Right lobe of liver (tissue), 6 donors: ENCODE results near the gene SH3TC2. TPM values are rescaled to one million over a fixed set of nuclear protein-coding genes. Genes with fewer than 3 reads are reported as not detected.
"Not testable (repeated sequence)": the region's sequence is repeated elsewhere in the genome, so short reads cannot be mapped to it uniquely, and the experiment has no call there.

ENCODE experiments used
- ATAC-seq, 4 donors: fragments of 200-7000 bp; cut with Tn5 transposase; one replicate each; pipeline ENCODE4 v1.9.1; 2020; ENCODE audit warnings: mild to moderate bottlenecking in 4 of 4, moderate library complexity in 4 of 4
- DNase-seq, 3 donors: peaks; one replicate each; pipeline ENCODE4 v3.0.0-alpha.2; 2020
- H3K27ac ChIP-seq, 3 donors: fragments of 200-600 bp; one replicate each; pipeline ENCODE4 v1.8.0; 2022
- H3K27me3 ChIP-seq, 2 donors: fragments of 200-600 bp; one replicate each; pipeline ENCODE4 v1.8.0; 2022
- H3K36me3 ChIP-seq, 4 donors: fragments of 200-600 bp; sonication (generic) in 1 of 4; one replicate each; pipeline versions ENCODE4 v1.5.1 to v1.8.0; 2017 to 2022; ENCODE audit warnings: control low read depth in 1 of 4
- H3K4me1 ChIP-seq, 4 donors: fragments of 200-600 bp; sonication (generic) in 1 of 4; one replicate each; pipeline versions ENCODE4 v1.5.1 to v1.8.0; 2017 to 2022; ENCODE audit warnings: control low read depth in 1 of 4
- H3K4me3 ChIP-seq, 3 donors: fragments of 200-600 bp; one replicate each; pipeline ENCODE4 v1.8.0; 2022
- H3K9me3 ChIP-seq, 4 donors: fragments of 200-600 bp; sonication (generic) in 1 of 4; one replicate each; pipeline versions ENCODE4 v1.5.1 to v1.8.0; 2017 to 2022; ENCODE audit warnings: control low read depth in 1 of 4
- CTCF ChIP-seq, 4 donors: fragments of 200-600 bp in 3 of 4; fragments of 450-650 bp in 1 of 4; IDR thresholded peaks; one replicate each; pipeline versions ENCODE4 v1.5.1 to v1.8.0; 2016 to 2022; ENCODE audit warnings: antibody characterized with exemption in 4 of 4, mild to moderate bottlenecking in 2 of 4
- POLR2A ChIP-seq: fragments of 450-650 bp; IDR thresholded peaks from one replicate; pipeline ENCODE4 v1.6.1; 2017; ENCODE audit warnings: antibody characterized with exemption, mild to moderate bottlenecking
- WGBS: methylation state at CpG from one replicate; pipeline ENCODE4 v1.1.6; 2018; ENCODE audit warnings: low coverage, low lambda C conversion rate; ENCODE audit not compliant: insufficient coverage; ENCODE audit errors: missing lambda C conversion rate; 5-methylcytosine and 5-hydroxymethylcytosine counted together
- intact Hi-C, 2 donors: fragments of 100-400 bp; cut with DNase I; formaldehyde crosslinking; loops; one replicate each; pipeline versions ENCODE4 v1.11.2 to v1.14.1; 2022
- total RNA-seq, 6 experiments: library from RNA; depleted of rRNA in 2 of 6; stranded (reverse); fragments of >200 nt in 2 of 6; fragmentation: NEBNext Ultra II Directional in 3 of 6; extraction: Animal tissue kit (Norgen Biotek cat#: 25700) in 3 of 6; gene quantifications; one replicate each; pipeline versions ENCODE4 v1.1.0 to v1.2.4, GENCODE V29; 2016 to 2023
- donor health status: DM: no; HTN: yes; CAD: no.
- donor health status: DM: no; HTN: no; CAD: no.
- donor health status: DM: no; HTN: no; CAD: no.
- donor health status: DM: no; HTN: yes; CAD: no.
- donor health status: DM: no; HTN: yes; CAD: no.

SH3TC2 gene
- total RNA-seq, 6 experiments from 2014 or later, result 0.06 to 0.88 (median 0.53) TPM

GRCh38 chr5:149083846-149084245, 21.0 kb upstream of the SH3TC2 start:
- Histone ChIP-seq H3K9me3 (no peaks in the 10 kb centered on the region), H3K27ac (no peak overlapping the region), H3K4me1 (no peaks in the 10 kb centered on the region), H3K36me3 (no peaks in the 10 kb centered on the region), H3K27me3 (no peaks in the 10 kb centered on the region), H3K4me3 (no peak overlapping the region)
- ATAC-seq, result no peak
- WGBS, result 75% methylated on average over 5 of the region's 5 CpGs
- no peak for TF ChIP-seq CTCF (IDR thresholded peaks at IDR 0.05)
- no peak for TF ChIP-seq POLR2A
- intact Hi-C loops, result no loop called here
- DNase-seq, result no peak

- no peak for TF ChIP-seq POLR2A
- no peak for TF ChIP-seq CTCF (IDR thresholded peaks at IDR 0.05)
- no peaks in the 10 kb centered on the region for H3K36me3 ChIP-seq
- H3K4me1 ChIP-seq, result no peaks in the 10 kb centered on the region
- no peak overlapping the region for H3K4me3 ChIP-seq
- no peaks in the 10 kb centered on the region for H3K9me3 ChIP-seq
- intact Hi-C loops, result no loop called here
- ATAC-seq (no peak), DNase-seq (no peak)
- no peaks in the 10 kb centered on the region for H3K27me3 ChIP-seq
- H3K27ac ChIP-seq, result no peak overlapping the region
Observed at GRCh38 chr5:149082271-149082670, 19.4 kb upstream of the SH3TC2 start.

- no peak for TF ChIP-seq POLR2A
- TF ChIP-seq CTCF (IDR thresholded peaks at IDR 0.05), result no peak
- Histone ChIP-seq H3K36me3 (no peaks in the 10 kb centered on the region), H3K27ac (no peak overlapping the region), H3K4me3 (no peak overlapping the region), H3K9me3 (no peaks in the 10 kb centered on the region), H3K4me1 (no peaks in the 10 kb centered on the region), H3K27me3 (no peaks in the 10 kb centered on the region)
- DNase-seq (no peak), ATAC-seq (no peak)
- 86% methylated on average over 4 of the region's 4 CpGs for WGBS
- intact Hi-C loops, result no loop called here
Observed at GRCh38 chr5:149080294-149080693, 17.4 kb upstream of the SH3TC2 start.

GRCh38 chr5:149079883-149080282, 17.0 kb upstream of the SH3TC2 start:
- ATAC-seq (no peak), DNase-seq (no peak)
- intact Hi-C loops, result no loop called here
- Histone ChIP-seq H3K27me3 (no peaks in the 10 kb centered on the region), H3K4me1 (no peaks in the 10 kb centered on the region), H3K27ac (no peak overlapping the region), H3K36me3 (no peaks in the 10 kb centered on the region), H3K9me3 (no peaks in the 10 kb centered on the region), H3K4me3 (no peak overlapping the region)
- TF ChIP-seq CTCF (IDR thresholded peaks at IDR 0.05), result no peak
- no peak for TF ChIP-seq POLR2A

- H3K27me3 ChIP-seq, H3K27ac ChIP-seq, H3K36me3 ChIP-seq, H3K9me3 ChIP-seq, H3K4me1 ChIP-seq, H3K4me3 ChIP-seq, DNase-seq, intact Hi-C loops: not testable (repeated sequence)
- ATAC-seq, result peak in 1 of 4 donors; percentile 22
Observed at GRCh38 chr5:149074071-149074470, 11.2 kb upstream of the SH3TC2 start.
